ENCODE data around the gene ARHGAP22.

GRCh38 chr10:48465860-48466521, 138.9 kb downstream of the ARHGAP22 start:
- TF ChIP-seq CTCF (IDR thresholded peaks at IDR 0.05) (no peak), POLR2A (IDR thresholded peaks at IDR 0.05; ENCODE audit: low read depth) (no peak)
